ENCODE results near the gene CENPF.

GRCh38 chr1:214615109-214615508 lies 12.1 kb downstream of the CENPF start:
- TF ChIP-seq POLR2A (IDR thresholded peaks at IDR 0.05; ENCODE audit: low read depth) = no peak
- no peak for TF ChIP-seq CTCF (IDR thresholded peaks at IDR 0.05)

All from esophagus muscularis mucosa (tissue), 3 donors.